Activated T-cell treated with anti-CD3 and anti-CD28 coated beads for 48 hours (primary cell): ENCODE results near the gene CNTNAP2.
"Not testable (repeated sequence)": the region's sequence is repeated elsewhere in the genome, so short reads cannot be mapped to it uniquely, and the experiment has no call there.

Experiments used
- DNase-seq: peaks from one replicate; pipeline ENCODE4 v3.0.0-alpha.2; 2020; ENCODE audit warnings: low read depth

The CNTNAP2 gene

GRCh38 chr7:146889806-146890555 is 773.4 kb downstream of the CNTNAP2 start:
- no peak for DNase-seq

GRCh38 chr7:146892151-146892550 is 775.5 kb downstream of the CNTNAP2 start:
- DNase-seq, result no peak

GRCh38 chr7:146894927-146895326 is 778.3 kb downstream of the CNTNAP2 start:
- DNase-seq, result no peak

- DNase-seq, result no peak
Observed at GRCh38 chr7:146902266-146902665, 785.7 kb downstream of the CNTNAP2 start.

GRCh38 chr7:146902728-146903127 is 786.1 kb downstream of the CNTNAP2 start:
- no peak for DNase-seq

GRCh38 chr7:146905746-146906145 is 789.1 kb downstream of the CNTNAP2 start:
- not testable (repeated sequence) for DNase-seq

GRCh38 chr7:146922782-146923181 is 806.2 kb downstream of the CNTNAP2 start:
- no peak for DNase-seq

GRCh38 chr7:146926841-146927240 is 810.2 kb downstream of the CNTNAP2 start:
- no peak for DNase-seq

- DNase-seq, result no peak
Observed at GRCh38 chr7:146937836-146938235, 821.2 kb downstream of the CNTNAP2 start.

GRCh38 chr7:146943483-146943882 is 826.9 kb downstream of the CNTNAP2 start:
- DNase-seq, result no peak

GRCh38 chr7:146948703-146949102 is 832.1 kb downstream of the CNTNAP2 start:
- no peak for DNase-seq

- DNase-seq, result no peak
Observed at GRCh38 chr7:146956321-146956720, 839.7 kb downstream of the CNTNAP2 start.

GRCh38 chr7:146956853-146957252 is 840.3 kb downstream of the CNTNAP2 start:
- DNase-seq, result no peak

- no peak for DNase-seq
Observed at GRCh38 chr7:146960773-146961391, 844.3 kb downstream of the CNTNAP2 start.

- no peak for DNase-seq
Observed at GRCh38 chr7:146961617-146962016, 845.0 kb downstream of the CNTNAP2 start.

GRCh38 chr7:146966274-146966673 is 849.7 kb downstream of the CNTNAP2 start:
- no peak for DNase-seq

GRCh38 chr7:146982482-146982881 is 865.9 kb downstream of the CNTNAP2 start:
- DNase-seq, result no peak

GRCh38 chr7:146991596-146991995 is 875.0 kb downstream of the CNTNAP2 start:
- no peak for DNase-seq

- DNase-seq, result no peak
Observed at GRCh38 chr7:146993764-146994163, 877.2 kb downstream of the CNTNAP2 start.

GRCh38 chr7:147008530-147008929 is 891.9 kb downstream of the CNTNAP2 start:
- no peak for DNase-seq

- no peak for DNase-seq
Observed at GRCh38 chr7:147012666-147013065, 896.1 kb downstream of the CNTNAP2 start.

GRCh38 chr7:147013825-147014224 is 897.2 kb downstream of the CNTNAP2 start:
- DNase-seq, result no peak

- DNase-seq, result no peak
Observed at GRCh38 chr7:147014286-147014955, 897.8 kb downstream of the CNTNAP2 start.
